NCI-H748 treated with DMSO at 0.1 percent for 48 hours (cell line): Measurements from ENCODE around the gene ALDH2.
"Not testable (repeated sequence)": the region's sequence is repeated elsewhere in the genome, so short reads cannot be mapped to it uniquely, and the experiment has no call there.

Experiments used
- DNase-seq: peaks from one replicate; lab custom pipeline; 2025; lab: John Stamatoyannopoulos, UW

The ALDH2 gene

GRCh38 chr12:111759271-111759670, 7.5 kb upstream of the ALDH2 start:
- DNase-seq = no peak

DNA sequence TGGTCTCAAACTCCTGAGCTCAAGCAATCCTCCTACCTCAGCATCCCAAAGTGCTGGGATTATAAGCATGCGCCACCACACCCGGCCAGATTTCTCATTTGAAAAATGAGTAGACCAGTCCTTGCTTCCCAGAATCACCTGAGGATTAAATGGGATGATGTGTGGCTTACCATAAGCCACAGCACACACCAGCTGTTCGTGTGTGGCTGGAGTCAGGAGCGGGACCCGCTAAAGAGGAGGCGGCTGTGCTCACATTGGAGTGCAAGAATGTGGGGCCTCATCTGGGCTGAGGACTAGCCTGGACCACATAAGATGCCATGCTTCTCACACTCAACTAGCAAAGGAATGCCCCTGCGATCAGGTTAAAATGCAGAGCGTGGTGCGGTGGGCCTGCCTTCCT, 6.7 kb upstream of the ALDH2 start:
- no peak for DNase-seq

DNA sequence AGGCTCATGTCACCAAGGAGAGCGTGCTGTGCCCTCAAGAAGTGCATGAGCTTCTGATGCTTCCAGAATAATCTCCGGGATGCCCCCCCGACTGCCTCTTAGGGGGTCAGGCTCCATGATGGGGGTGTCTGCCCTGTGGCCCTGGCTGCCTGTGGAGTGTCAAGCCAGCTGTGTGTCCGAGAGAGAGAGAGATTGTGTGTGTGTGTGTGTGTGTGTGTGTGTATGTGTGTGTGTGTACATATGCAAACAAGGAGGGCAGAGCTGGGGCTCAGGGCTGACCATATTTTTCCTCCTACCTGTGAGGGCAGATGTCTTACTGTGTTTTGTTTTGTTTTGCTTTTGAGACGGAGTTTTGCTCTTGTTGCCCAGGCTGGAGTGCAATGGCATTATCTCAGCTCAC, 5.6 kb upstream of the ALDH2 start:
- DNase-seq = no peak

- no peak for DNase-seq
Measured at GRCh38 chr12:111761706-111762105, 5.0 kb upstream of the ALDH2 start.

DNA sequence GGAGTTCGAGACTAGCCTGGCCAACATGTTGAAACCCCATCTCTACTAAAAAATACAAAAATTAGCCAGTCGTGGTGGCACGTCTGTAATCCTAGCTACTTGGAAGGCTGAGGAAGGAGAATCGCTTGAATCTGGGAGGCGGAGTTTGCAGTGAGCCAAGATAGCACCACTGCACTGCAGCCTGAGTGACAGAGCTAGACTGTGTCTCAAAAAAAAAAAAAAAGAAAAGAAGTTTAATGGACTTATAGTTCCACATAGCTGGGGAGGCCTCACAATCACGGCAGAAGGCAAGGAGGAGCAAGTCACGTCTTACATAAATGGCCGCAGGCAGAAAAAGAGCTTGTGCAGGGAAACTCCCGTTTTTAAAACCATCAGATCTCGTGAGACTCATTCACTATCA, 3.2 kb upstream of the ALDH2 start:
- not testable (repeated sequence) for DNase-seq

DNA sequence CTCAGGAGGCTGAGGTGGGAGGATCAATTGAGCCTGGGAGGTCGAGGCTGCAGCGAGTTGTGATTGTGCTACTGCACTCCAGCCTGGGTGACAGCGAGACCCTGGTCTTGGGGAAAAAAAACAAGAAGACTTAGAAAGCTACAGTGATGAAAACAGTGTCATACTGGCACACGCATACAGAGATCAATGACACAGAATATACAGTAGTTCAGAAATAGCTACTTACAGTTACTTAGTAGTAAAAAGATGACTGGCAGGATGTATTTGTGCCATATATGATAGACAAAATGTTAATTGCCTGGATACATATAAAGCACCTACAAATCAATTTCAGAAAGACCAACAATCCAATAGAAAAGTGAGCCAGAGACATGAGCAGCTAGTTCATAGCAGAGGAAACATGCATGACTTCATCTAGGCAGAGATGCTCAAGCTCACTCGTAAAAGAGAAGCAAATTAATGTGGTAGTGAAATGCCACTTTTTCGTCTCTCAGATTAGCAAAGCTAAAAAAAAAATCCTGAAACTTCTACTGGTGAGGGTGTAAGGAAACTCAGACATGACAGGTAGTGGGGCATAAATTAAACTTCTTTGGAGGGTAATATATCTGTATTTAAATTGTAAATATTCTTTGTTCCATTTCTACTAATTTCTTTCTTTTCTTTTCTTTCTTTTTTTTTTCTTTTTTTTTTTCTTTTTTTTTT, 2.5 kb upstream of the ALDH2 start:
- DNase-seq = no peak

DNA sequence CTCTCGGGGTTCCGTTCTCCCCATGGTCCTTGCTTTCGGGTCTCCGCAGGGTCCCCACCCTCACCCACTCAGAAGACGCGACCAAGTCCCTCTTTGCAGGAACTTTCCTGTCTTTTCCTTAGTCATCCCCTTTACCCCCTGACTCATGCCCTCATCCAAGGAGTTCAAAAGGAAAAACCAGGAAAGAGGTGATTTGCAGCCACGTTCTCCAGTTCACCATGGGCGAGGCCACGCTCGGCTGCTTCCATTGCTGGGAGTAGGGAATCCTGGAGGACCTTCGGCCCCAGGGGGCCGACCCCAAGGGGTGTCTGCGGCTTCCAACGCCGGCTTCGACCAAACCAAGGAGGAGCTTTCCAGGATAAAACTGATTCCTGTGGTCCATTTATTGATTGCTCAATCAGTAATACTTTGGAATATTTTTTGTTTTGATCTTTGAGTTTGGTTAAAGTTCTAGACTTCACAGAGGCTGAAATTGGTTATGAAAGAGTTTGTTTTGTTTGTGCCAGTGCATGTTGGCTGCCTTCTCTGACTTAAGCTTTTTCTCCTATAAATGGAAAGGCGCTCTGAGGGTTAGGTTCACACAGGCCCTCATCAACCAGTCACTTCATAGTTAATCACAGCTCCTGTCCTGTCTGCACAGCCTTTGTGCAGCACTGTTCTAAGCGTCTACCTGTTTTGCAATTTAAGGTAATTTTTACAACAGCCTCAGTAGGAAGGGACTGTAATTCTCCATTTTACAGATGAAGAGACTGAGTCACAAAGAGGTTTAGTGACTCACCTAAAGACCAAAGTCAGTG, 827 bp downstream of the ALDH2 start:
- DNase-seq = no peak

DNA sequence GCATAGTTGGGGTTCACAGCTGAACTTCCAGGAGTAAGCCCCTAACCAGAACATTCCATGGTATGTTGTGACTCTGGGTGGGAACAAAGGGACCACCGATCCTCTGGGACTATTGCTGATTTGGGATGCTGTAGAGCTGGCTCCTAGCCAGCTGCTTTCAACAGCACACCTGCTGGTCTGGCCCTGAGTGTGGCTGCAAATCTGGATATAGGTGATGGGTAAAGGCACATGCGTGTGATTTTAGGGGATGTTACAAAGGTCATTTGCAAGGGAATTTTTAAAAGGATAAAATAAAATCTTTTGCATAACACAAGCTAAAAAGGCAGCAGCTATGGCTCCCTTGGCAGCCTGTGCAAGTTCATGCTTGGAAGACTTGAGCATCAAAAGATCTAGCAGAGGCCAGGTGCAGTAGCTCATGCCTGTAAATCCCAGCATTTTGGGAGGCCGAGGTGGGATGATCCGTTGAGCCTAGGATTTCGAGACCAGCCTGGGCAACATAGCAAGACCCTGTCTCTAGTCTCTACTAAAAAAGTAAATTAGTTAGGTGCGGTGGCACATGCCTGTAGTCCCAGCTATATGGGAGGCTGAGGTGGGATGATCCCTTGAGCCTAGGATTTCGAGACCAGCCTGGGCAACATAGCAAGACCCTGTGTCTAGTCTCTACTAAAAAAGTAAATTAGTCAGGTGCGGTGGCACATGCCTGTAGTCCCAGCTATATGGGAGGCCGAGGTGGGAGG, 1.6 kb downstream of the ALDH2 start:
- DNase-seq = no peak

DNA sequence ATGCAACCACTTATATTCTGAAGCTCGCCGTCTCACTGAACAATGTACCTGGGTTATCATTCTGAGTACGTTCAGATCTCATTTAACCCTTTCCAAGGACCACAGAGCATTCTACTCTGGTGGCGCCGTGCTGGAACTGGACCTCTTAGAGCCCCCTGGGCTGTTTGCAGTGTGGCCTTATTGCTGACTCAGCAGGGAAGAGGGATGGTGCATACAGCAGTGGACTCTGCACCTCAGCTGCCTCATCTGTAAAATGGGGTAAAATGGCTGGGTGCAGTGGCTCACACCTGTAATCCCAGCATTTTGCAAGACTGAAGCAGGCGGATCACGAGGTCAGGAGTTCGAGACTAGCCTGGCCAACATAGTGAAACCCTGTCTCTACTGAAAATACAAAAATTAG, 2.9 kb downstream of the ALDH2 start:
- DNase-seq = no peak

DNA sequence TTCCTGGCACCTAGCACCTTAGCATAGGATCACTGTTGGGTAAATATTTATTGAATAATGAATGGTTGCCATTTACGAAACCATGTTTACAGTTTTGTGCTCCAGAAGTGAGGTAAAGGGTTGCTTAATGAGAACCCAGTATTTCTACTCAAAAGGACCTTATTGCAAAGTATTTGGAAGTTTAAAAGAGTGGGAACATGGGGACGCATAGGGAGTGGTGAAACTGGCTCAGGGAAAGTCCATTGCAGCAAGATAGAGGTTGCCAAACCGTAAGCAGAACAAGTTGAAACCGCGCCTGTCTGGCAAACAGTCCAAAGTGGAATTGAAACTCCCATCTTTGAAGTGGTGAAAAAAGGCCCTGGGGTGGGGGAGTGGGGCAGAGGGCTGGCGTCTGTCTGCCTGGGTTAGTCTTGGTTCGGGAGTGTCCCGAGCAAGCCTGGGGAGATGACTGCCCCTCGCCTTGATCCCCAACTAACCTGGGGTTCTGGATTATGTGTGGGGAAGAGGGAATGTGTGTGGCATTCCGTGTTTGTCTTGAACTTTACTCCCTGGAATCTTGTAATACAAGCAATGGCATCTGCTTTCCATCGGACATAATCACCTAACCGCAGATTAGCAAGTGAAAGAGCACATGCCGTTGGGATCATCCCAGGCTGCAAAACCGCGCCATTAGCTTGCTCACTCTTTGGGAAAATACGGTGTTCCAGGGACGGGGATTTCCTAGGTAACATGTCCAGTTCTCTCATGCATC, 7.2 kb downstream of the ALDH2 start:
- DNase-seq = no peak

DNA sequence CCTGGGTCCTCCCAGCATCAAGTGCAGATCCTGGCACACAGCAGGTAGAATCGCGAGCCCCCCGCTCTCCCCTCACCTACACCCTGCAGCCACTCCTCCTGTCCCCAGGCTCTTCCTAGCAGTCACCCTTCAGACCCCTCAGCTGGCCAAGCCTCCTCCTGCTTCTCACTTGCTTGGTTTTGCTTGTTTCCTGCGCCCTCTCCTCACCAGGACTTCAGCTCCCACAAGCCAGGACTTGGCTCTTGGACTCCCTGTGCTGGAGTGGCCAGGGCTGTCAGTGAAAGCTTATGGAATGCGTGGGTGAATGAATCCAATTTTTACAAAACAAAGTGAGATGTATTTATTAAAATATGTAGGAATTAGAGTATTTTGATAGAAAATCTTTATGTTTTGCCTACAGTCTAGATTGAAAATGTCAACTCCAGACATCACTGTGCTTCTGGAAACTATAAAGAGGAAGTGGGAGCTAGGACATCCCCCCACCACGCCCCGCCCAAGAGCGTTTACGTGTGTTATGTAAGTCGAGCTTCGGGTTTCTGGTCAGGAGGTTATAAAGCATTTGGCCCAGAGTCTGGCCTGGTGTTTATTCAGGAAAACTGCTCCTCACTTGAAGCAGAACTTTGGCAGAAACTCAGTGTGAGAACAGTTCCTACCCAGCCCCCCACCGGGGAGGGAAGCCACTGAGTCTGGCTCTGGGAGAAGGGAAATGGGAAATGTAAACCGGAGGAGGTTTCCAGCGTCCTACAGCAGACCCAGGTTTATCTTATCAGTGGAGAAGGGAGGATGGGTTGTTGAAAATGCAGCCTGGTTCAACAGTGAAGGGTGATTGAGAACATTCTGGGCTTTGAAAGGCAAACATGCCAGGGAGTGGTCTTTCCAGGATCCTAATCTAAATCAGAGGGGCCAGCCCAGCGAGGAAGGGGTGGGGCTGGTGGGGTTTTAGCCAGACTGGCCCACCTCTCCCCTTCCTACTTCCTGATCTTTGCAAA, 8.8 kb downstream of the ALDH2 start:
- no peak for DNase-seq

DNA sequence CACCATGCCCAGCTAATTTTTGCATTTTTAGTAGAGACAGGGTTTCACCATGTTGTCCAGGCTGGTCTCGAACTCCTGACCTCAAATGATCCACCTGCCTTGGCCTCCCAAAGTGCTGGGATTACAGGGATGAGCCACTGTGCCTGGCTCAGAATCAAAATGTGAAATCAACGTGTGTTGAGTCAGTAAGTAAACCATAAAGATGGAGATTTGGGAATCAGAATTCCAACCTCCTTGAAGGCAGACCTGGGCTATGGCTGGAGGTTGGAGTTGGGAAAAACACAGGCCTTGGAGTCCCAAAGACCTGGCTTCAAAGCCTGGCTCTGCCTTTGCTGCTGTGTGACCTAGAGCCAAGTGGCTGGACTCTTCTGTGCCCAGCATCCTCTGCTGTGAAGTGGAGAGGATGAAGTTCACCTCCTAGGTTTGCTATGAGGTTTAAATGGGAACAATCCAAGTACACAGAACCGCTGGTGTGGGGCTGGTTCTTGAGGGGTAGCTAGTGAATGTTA, 10.2 kb downstream of the ALDH2 start:
- no peak for DNase-seq

DNA sequence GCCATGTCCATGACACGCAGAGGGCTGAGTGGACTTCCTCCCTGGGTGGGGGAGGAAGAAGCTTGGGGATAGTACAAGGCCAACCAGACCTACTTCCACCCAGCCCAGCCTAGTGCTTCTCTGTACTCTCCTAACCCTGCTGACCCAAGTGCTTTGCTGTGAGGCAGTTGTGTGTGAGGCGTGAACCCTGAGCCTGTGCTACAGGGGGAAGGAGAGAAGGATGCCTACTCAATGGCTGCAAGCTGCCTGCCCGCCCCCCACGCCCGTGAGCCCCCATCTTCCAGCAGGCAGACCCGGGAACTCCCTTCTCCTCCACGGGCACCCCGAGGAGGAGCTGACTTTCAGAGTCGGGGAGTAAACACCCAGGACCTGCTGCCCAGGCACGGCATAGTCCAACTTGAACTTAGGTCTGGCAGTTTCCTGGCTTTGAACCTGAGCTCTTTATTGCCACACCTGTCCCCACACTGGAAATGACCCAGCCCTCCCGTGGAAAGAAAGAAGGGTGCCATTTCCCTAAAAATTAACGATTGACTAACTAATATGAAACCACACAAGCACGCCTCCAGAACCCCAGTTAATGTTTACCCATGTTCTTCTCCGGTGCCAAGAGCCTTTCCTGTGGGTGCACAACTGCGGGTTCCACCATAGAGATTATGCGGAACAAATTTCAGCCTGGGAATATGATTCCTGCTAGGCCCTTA, 10.8 kb downstream of the ALDH2 start:
- DNase-seq = no peak

- no peak for DNase-seq
Measured at GRCh38 chr12:111780166-111780565, 13.4 kb downstream of the ALDH2 start.

- DNase-seq = no peak
Measured at GRCh38 chr12:111780615-111781014, 13.9 kb downstream of the ALDH2 start.

DNA sequence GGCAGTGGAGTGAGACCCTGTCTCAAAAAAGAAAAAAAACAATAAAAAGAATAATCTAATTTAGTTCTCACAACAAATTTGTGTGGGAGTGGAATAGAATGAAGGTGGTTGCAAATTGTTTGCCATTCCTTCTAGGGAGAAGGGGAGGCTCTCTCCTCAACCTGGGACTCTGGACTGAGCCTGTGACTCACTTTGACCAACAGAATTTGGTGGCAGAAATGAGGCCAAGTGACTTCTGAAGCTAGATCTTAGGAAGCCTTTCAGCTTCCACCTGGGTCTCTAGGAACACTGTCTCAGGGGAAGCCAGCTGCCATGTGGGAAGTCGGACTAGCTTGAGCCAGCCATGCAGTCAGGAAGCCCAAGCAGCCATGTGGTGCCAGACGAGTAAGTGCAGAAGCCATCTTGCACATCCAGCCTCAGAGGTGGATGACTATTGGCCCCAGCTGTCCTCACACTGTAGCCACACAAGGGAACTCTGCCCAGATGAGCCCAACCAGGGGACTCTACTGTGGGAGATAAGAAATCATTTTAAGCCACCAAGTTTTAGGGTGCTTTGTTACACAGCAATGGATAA, 14.4 kb downstream of the ALDH2 start:
- DNase-seq = no peak

GRCh38 chr12:111783046-111783445, 16.3 kb downstream of the ALDH2 start:
- no peak for DNase-seq

- no peak for DNase-seq
Measured at GRCh38 chr12:111784953-111785352, 18.2 kb downstream of the ALDH2 start.

GRCh38 chr12:111785651-111786050, 18.9 kb downstream of the ALDH2 start:
- no peak for DNase-seq

- no peak for DNase-seq
Measured at GRCh38 chr12:111788178-111788654, 21.5 kb downstream of the ALDH2 start.
